ENCODE measurements around the gene ROGDI.
A peak's percentile ranks its signal among the peaks of the same experiment; 100 is the strongest.

The ROGDI gene

GRCh38 chr16:4766875-4767628 is 35.4 kb downstream of the ROGDI start, which contains the start of gene ZNF500:
Gene ZNF500, minus strand, starts transcription at chr16:4767162. Its CDS starts 1,184 bp downstream, at chr16:4765978.
- DNase-seq (ENCODE audit: low spot score), result peak; percentile 95

GRCh38 chr16:4765511-4766474 is 36.6 kb downstream of the ROGDI start:
- DNase-seq (ENCODE audit: low spot score), result no peak

GRCh38 chr16:4763791-4764190 is 38.6 kb downstream of the ROGDI start:
- no peak for DNase-seq (ENCODE audit: low spot score)

GRCh38 chr16:4762205-4762604 is 40.2 kb downstream of the ROGDI start:
- DNase-seq (ENCODE audit: low spot score), result no peak

GRCh38 chr16:4760221-4760910 is 42.1 kb downstream of the ROGDI start:
- DNase-seq (ENCODE audit: low spot score), result no peak

GRCh38 chr16:4755687-4756086 is 46.7 kb downstream of the ROGDI start:
- no peak for DNase-seq (ENCODE audit: low spot score)

- no peak for DNase-seq (ENCODE audit: low spot score)
Measured at GRCh38 chr16:4754865-4755264, 47.6 kb downstream of the ROGDI start.

GRCh38 chr16:4753227-4753626 is 49.2 kb downstream of the ROGDI start:
- no peak for DNase-seq (ENCODE audit: low spot score)

GRCh38 chr16:4752351-4753100 is 49.9 kb downstream of the ROGDI start:
- DNase-seq (ENCODE audit: low spot score), result no peak

GRCh38 chr16:4750896-4751295 is 51.5 kb downstream of the ROGDI start:
- DNase-seq (ENCODE audit: low spot score), result no peak

- DNase-seq (ENCODE audit: low spot score), result no peak
Measured at GRCh38 chr16:4749700-4750257, 52.7 kb downstream of the ROGDI start.

GRCh38 chr16:4748682-4749411 is 53.6 kb downstream of the ROGDI start:
- no peak for DNase-seq (ENCODE audit: low spot score)

GRCh38 chr16:4747906-4748681 is 54.3 kb downstream of the ROGDI start:
- peak; percentile 54 for DNase-seq (ENCODE audit: low spot score)

GRCh38 chr16:4746991-4747574 is 55.4 kb downstream of the ROGDI start:
- peak; percentile 24 for DNase-seq (ENCODE audit: low spot score)

Measured in putamen (tissue), 1 donor.